Keratinocyte (primary cell): ENCODE measurements around the gene ADH5. TPM values are rescaled to one million over a fixed set of nuclear protein-coding genes. Genes with fewer than 3 reads are reported as not detected.

Source experiments
- DNase-seq: peaks from one replicate; pipeline ENCODE4 v3.0.0-alpha.2; 2011; ENCODE audit warnings: low read depth, missing footprints, low spot score
- FAIRE-seq: peaks from 2 replicates; lab custom pipeline; 2011; peaks lifted over from hg19 to GRCh38; lab: Jason Lieb, UNC
- H2AFZ ChIP-seq: 2 replicates; pipeline ENCODE4 v1.6.0; 2012; ENCODE audit warnings: low read length, control low read depth, inconsistent platforms; ENCODE audit not compliant: control insufficient read depth
- H3K27ac ChIP-seq: 2 replicates; pipeline ENCODE4 v1.5.1; 2011; ENCODE audit warnings: low read length; ENCODE audit not compliant: control insufficient read depth, insufficient read depth
- H3K27me3 ChIP-seq: 3 replicates; pipeline ENCODE4 v1.6.0; 2011; ENCODE audit warnings: low read length; ENCODE audit not compliant: control insufficient read depth, insufficient read depth; ENCODE audit errors: extremely low read depth
- H3K36me3 ChIP-seq, 2 experiments: 2 replicates in 1 of 2; 3 replicates in 1 of 2; pipeline ENCODE4 v1.5.1; 2011; ENCODE audit warnings: low read length in 2 of 2, mild to moderate bottlenecking in 1 of 2; ENCODE audit not compliant: control insufficient read depth in 2 of 2, insufficient read depth in 2 of 2; ENCODE audit errors: extremely low read depth in 1 of 2
- H3K4me1 ChIP-seq: 3 replicates; pipeline ENCODE4 v1.5.1; 2011; ENCODE audit warnings: low read length; ENCODE audit not compliant: control insufficient read depth, insufficient read depth; ENCODE audit errors: extremely low read depth
- H3K4me2 ChIP-seq: 3 replicates; pipeline ENCODE4 v1.6.0; 2011; ENCODE audit warnings: low read depth, low read length; ENCODE audit not compliant: control insufficient read depth, insufficient read depth; ENCODE audit errors: extremely low read depth
- H3K4me3 ChIP-seq, 3 experiments: fragments of 200-600 bp in 1 of 3; sonication (generic) in 1 of 3; 2 replicates in 2 of 3; 3 replicates in 1 of 3; pipeline ENCODE4 v1.5.1; 2011 to 2016; ENCODE audit warnings: low read length in 3 of 3, mild to moderate bottlenecking in 3 of 3, control low read depth in 2 of 3, inconsistent platforms in 1 of 3, low read depth in 1 of 3, mixed read lengths in 1 of 3, mixed run types in 1 of 3, moderate library complexity in 1 of 3; ENCODE audit not compliant: control insufficient read depth in 2 of 3, insufficient read depth in 2 of 3; ENCODE audit errors: extremely low read depth in 1 of 3
- H3K79me2 ChIP-seq: 2 replicates; pipeline ENCODE4 v1.6.0; 2012; ENCODE audit warnings: low read length; ENCODE audit not compliant: control insufficient read depth, insufficient read depth
- H3K9ac ChIP-seq: 3 replicates; pipeline ENCODE4 v1.6.0; 2011; ENCODE audit warnings: low read length; ENCODE audit not compliant: control insufficient read depth, insufficient read depth; ENCODE audit errors: extremely low read depth
- H3K9me1 ChIP-seq: 3 replicates; pipeline ENCODE4 v1.6.0; 2011; ENCODE audit warnings: low read length; ENCODE audit not compliant: control insufficient read depth, insufficient read depth; ENCODE audit errors: extremely low read depth
- H3K9me3 ChIP-seq: 2 replicates; pipeline ENCODE4 v1.5.1; 2012; ENCODE audit warnings: low read depth, low read length; ENCODE audit not compliant: control insufficient read depth
- H4K20me1 ChIP-seq: 3 replicates; pipeline ENCODE4 v1.6.0; 2011; ENCODE audit warnings: low read length; ENCODE audit not compliant: control insufficient read depth, insufficient read depth; ENCODE audit errors: extremely low read depth
- CTCF ChIP-seq, 3 experiments: IDR thresholded peaks in 1 of 3; conservative IDR thresholded peaks in 1 of 3; optimal IDR thresholded peaks in 1 of 3; 2 replicates in 2 of 3; 3 replicates in 1 of 3; pipeline versions ENCODE3 to v1.5.1; 2011; ENCODE audit warnings: low read length in 3 of 3, mild to moderate bottlenecking in 3 of 3, moderate library complexity in 2 of 3, control low read depth in 1 of 3, inconsistent platforms in 1 of 3; ENCODE audit not compliant: insufficient read depth in 2 of 3; ENCODE audit errors: extremely low read depth in 1 of 3
- EZH2 ChIP-seq: IDR thresholded peaks from one replicate; pipeline ENCODE4 v1.6.1; 2012; ENCODE audit warnings: inconsistent platforms, mild to moderate bottlenecking, low read length, moderate library complexity
- dilution Hi-C: fragments of 300-500 bp; cut with MboI; formaldehyde crosslinking; loops from one replicate; pipeline ENCODE4 v1.7.0; 2020; ENCODE audit warnings: low sequenced_read_pairs; ENCODE audit not compliant: extremely low pct_ligation_motif_present
- polyA plus RNA-seq, 5 experiments: library from polyadenylated mRNA; depleted of rRNA in 3 of 5; stranded (reverse) in 3 of 5; stranded (forward) in 1 of 5; unstranded in 1 of 5; fragments of >200 nt; gene quantifications; 1 replicate in 1 of 5; 2 replicates in 3 of 5; 3 replicates in 1 of 5; pipeline versions ENCODE4 v1.2.1 to v1.2.3, GENCODE V29; 2011 to 2012; ENCODE audit warnings: missing spikeins in 2 of 5, low read depth in 1 of 5, low replicate concordance in 1 of 5

ADH5 gene
- polyA plus RNA-seq, 1 donor (not counting 4 experiments of a cell fraction or from before 2014, with no cell fraction given), result 314 TPM

- peaks cover 97% of the 10 kb centered on the region for H3K79me2 ChIP-seq
- H3K36me3 ChIP-seq, result peaks cover 5 to 9% of the 10 kb centered on the region in 2 experiments
These were observed 66.0 kb downstream of the ADH5 start for GRCh38 chr4:99022566-99022965.

GRCh38 chr4:99021386-99021785 is 67.2 kb downstream of the ADH5 start:
- DNase-seq (no peak), FAIRE-seq (no peak)
- Histone ChIP-seq H3K79me2 (peaks cover 97% of the 10 kb centered on the region), H3K4me2 (no peak overlapping the region), H3K27me3 (no peaks in the 10 kb centered on the region), H3K9me1 (no peaks in the 10 kb centered on the region), H3K4me3 (no peak overlapping the region), H3K27ac (no peak overlapping the region), H3K36me3 (peaks cover 5 to 9% of the 10 kb centered on the region in 2 experiments), H3K4me1 (peaks cover 15% of the 10 kb centered on the region), H2AFZ (no peak overlapping the region), H3K9ac (no peak overlapping the region), H3K9me3 (no peaks in the 10 kb centered on the region), H4K20me1 (peaks cover 7% of the 10 kb centered on the region)
- TF ChIP-seq CTCF (optimal IDR thresholded peaks at IDR 0.05 in 1 of 3, IDR thresholded peaks at IDR 0.05 in 1 of 3, conservative IDR thresholded peaks at IDR 0.05 in 1 of 3; ENCODE audit: extremely low read depth in 1 of 3, insufficient read depth in 2 of 3, low read length in 3 of 3) (no peak), EZH2 (no peak)
- dilution Hi-C loops, result no loop called here

More at GRCh38 chr4:99022566-99022965, 66.0 kb downstream of the ADH5 start:
- FAIRE-seq (no peak), DNase-seq (no peak)
- H3K27ac ChIP-seq, result no peak overlapping the region
- H3K4me1 ChIP-seq, result peaks cover 15% of the 10 kb centered on the region
- H4K20me1 ChIP-seq, result peaks cover 4% of the 10 kb centered on the region
- dilution Hi-C loops, result no loop called here
- no peak overlapping the region for H3K4me3 ChIP-seq
- H3K27me3 ChIP-seq, result no peaks in the 10 kb centered on the region
- no peaks in the 10 kb centered on the region for H3K9me1 ChIP-seq
- H3K9ac ChIP-seq, result no peak overlapping the region
- no peak overlapping the region for H2AFZ ChIP-seq
- H3K4me2 ChIP-seq, result no peak overlapping the region
- no peak for TF ChIP-seq EZH2
- no peak for TF ChIP-seq CTCF (optimal IDR thresholded peaks at IDR 0.05 in 1 of 3, IDR thresholded peaks at IDR 0.05 in 1 of 3, conservative IDR thresholded peaks at IDR 0.05 in 1 of 3; ENCODE audit: extremely low read depth in 1 of 3, insufficient read depth in 2 of 3, low read length in 3 of 3)
- H3K9me3 ChIP-seq, result no peaks in the 10 kb centered on the region

Other genes with a start within 250 kb of the ADH5 start
- 83.2 to 150 TPM (median 146 TPM) in 3 replicates for gene EIF4E, start 159.7 kb downstream of the ADH5 start, polyA plus RNA-seq
- 43.9 to 89.4 TPM (median 88.8 TPM) in 3 replicates for gene METAP1, start 93.1 kb downstream of the ADH5 start, polyA plus RNA-seq
- gene ADH4, start 55.5 kb upstream of the ADH5 start, polyA plus RNA-seq, result not detected in 3 replicates
- not detected in 3 replicates for gene ADH6, start 130.5 kb upstream of the ADH5 start, polyA plus RNA-seq
- gene ADH1A, start 202.2 kb upstream of the ADH5 start, polyA plus RNA-seq, result not detected in 3 replicates
- not detected in 3 replicates for gene ADH1B, start 232.6 kb upstream of the ADH5 start, polyA plus RNA-seq